Ovary (tissue), 3 donors: ENCODE results near the gene ERI3.

Source experiments
- CTCF ChIP-seq, 3 donors: fragments of 450-650 bp in 2 of 3; fragments of 200-600 bp in 1 of 3; IDR thresholded peaks; one replicate each; pipeline versions ENCODE4 v1.5.1 to v1.8.0; 2016 to 2022; ENCODE audit warnings: antibody characterized with exemption in 3 of 3, mild to moderate bottlenecking in 1 of 3
- EP300 ChIP-seq: sonication (generic); formaldehyde crosslinking; IDR thresholded peaks from one replicate; pipeline ENCODE4 v1.6.1; 2017; ENCODE audit warnings: antibody characterized with exemption
- donor health status: DM: no; HTN: no; CAD: no.

GRCh38 chr1:44267438-44267837, 87.6 kb downstream of the ERI3 start:
- no peak for TF ChIP-seq CTCF (IDR thresholded peaks at IDR 0.05)
- TF ChIP-seq EP300 = no peak
